OCI-M2 (cell line): Measurements from ENCODE around the gene CRK.
"Not testable (repeated sequence)": the region's sequence is repeated elsewhere in the genome, so short reads cannot be mapped to it uniquely, and the experiment has no call there.

Source experiments
- DNase-seq: peaks from one replicate; lab custom pipeline; 2025; ENCODE audit not compliant: unreplicated experiment; lab: John Stamatoyannopoulos, UW

CRK gene

GRCh38 chr17:1431631-1432104 lies 24.4 kb downstream of the CRK start:
- no peak for DNase-seq

- DNase-seq = no peak
Measured at GRCh38 chr17:1423456-1424135, 32.4 kb downstream of the CRK start.

DNA sequence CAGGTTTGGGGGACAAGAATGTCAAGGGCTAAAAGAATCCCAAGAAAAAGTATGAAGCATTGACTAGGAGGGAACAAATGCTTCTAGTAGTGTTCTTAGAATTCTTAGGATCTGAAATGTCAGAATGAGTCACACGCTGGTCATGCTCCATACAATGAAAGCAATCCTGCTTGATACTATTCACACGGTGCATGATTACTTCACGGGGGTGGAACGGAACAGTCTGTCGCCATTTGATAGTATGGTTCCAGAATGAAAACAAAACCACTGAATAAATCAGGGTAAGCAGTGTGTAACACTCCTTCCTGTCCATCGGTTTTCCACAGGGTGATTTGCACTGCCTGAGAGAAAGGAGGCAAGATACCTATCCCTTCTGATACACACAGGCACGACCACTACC lies 33.1 kb downstream of the CRK start:
- DNase-seq = no peak

- no peak for DNase-seq
Measured at GRCh38 chr17:1421470-1421869, 34.6 kb downstream of the CRK start.

DNA sequence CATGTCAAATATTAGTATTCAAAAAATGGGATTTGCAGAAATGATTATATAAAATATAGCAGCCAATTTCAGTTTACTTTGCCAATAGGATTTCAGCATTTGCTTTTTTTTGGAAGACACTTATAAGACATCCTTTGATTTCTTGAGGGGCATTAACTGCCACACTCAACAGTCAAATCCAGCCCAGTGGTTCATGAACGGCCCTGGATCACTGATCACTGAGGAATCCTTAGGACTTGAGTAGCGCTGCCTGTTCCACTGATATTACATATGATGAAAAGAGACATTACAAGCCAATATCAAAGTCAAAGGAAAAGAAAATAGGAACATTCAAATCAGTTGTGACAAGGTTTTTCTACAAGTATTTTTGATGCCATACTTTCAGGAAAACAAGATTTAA lies 35.1 kb downstream of the CRK start:
- no peak for DNase-seq

DNA sequence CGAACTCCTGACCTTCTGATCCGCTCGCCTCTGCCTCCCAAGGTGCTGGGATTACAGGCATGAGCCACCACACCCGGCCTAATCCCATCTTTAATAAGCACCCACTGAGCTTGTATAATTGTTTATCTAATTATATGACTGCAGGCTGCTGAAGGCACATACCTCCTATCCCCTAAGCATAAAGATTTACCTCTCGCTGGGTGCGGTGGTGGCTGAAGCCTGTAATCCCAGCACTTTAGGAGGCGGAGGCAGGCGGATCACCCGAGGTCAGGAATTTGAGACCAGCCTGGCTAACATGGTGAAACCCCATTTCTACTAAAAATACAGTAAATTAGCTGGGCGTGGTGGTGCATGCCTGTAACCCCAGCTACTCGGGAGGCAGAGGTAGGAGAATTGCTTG lies 35.9 kb downstream of the CRK start:
- DNase-seq = no peak

DNA sequence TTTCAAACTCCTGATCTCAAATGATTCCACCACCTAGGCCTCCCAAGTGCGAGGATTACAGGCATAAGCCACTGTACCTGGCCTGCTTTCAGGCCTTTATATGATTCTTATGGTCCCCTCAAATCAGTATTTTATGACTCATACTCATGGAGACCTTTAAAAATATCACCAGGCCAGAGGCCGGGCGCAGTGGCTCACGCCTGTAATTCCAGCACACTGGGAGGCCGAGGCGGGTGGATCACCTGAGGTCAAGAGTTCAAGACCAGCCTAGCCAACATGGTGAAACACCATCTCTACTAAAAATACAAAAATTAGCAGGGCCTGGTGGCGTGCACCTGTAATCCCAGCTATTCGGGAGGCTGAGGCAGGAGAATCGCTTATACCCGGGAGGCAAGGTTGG lies 37.6 kb downstream of the CRK start:
- DNase-seq = not testable (repeated sequence)

DNA sequence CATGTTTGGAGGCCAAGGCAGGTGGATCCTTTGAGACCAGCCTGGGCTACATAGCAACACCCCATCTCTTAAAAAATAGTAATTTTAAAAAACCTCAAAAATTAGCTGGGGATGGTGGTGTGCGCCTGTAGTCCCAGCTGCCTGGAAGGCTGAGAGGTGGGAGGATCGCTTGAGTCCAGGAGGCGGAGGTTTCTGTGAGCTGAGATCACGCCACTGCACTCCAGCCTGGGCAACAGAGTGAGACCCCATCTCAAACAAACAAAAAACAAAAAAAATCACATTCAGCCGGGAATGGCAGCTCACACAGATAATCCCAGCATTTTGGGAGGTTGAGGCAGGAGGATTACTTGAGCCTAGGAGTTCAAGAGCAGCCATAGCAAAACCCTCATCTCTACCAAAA lies 39.6 kb downstream of the CRK start:
- DNase-seq = no peak

DNA sequence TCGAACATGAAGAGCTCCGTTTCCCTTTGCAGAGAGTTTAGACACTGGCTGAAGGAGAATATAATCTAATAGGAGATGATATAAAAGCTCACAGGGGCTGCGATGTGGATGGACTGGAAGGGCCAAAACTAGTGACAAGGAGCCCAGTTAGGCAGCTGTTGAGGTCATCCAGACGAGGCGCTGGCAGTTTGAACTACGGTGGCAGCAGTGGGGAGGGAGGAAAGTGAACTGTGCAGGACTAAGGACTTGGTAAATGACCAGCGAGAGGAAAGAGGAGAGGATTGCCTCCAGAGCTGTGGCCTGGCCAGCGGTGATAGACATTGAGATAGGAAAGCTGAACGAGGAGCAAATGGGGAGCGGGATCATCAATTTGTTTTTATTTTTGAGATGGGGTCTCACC lies 41.4 kb downstream of the CRK start:
- DNase-seq = no peak

DNA sequence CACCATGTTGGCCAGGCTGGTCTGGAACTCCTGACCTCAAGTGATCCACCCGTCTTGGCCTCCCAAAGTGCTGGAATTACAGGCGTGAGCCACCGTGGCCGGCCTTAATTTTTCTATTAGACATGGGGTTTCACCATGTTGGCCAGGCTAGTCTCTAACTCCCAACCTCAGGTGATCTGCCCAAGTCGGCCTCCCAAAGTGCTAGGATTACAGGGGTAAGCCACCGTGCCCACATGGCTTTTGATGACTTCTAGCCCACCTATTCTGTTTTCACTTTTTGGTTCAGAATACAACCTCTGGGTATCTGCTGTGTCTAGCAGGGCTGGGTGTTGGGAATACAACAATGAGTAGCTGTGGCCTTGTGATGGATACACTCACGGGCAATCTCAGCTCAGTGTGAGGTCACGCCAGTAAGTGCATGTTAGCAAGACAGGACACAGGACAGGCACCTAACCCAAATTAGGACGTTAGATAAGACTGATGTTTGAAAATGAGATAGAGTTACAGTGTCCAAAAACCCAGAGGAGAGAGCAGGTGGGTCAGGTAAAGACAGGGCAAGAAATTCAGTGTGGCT lies 41.9 kb downstream of the CRK start:
- DNase-seq = no peak

DNA sequence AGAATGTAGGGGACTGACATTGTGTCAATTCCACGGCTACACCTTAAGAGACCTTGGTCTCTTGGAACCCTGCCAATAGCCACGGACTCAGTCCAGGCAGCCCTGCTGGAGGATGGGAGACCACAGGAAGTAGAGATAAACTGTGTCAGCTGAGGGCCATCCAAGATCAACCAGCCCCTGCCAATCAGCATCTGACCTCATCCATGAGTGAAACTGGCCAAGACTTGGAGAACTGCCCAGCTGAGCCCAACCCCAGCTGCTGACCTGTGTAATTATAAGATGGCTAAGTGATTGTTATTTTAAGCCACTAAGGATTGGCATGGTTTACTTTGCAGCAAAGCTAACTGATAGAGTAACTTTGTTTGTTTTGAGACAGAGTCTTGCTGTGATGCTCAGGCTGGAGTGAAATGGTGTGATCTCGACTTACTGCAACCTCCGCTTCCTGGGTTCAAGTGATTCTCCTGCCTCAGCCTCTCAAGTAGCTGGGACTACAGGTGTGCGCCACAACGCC lies 42.7 kb downstream of the CRK start:
- DNase-seq = no peak

DNA sequence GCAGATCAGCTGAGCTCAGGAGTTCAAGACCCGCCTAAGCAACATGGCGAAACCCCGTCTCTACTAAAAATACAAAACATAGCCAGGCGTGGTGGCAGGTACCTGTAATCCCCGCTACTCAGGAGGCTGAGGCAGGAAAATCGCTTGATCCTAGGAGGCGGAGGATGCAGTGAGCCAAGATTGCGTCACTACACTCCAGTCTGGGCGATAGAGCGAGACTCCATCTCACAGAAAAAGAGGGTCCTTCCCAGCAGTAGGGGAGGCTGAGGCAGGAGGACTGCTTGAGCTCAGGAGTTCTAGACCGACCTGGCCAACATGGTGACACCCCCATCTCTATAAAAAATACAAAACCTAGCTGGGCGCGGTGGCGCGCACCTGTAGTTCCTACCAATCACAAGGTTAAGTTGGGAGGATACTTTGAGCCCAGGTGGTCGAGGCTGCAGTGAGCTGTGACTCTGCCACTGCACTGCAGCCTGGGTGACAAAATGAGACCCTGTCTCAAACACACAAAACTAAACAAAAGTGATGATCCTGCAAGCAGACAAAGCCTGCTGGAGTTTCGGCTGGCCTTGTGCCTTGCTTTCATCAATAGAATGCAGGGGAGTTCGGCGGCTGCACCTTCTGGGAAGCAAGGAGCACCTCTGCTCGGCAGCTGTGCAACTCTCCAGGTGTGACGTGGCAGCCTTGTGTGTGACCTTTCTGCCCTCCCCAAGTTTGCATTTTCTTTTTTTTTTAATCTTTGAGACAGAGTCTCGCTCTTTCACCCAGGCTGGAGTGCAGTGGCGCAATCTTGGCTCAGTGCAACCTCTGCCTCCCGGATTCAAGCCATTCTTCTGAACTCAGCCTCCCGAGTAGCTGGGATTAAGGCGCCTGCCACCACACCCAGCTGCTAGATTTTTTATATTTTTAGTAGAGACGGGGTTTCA lies 43.6 kb downstream of the CRK start:
- no peak for DNase-seq

DNA sequence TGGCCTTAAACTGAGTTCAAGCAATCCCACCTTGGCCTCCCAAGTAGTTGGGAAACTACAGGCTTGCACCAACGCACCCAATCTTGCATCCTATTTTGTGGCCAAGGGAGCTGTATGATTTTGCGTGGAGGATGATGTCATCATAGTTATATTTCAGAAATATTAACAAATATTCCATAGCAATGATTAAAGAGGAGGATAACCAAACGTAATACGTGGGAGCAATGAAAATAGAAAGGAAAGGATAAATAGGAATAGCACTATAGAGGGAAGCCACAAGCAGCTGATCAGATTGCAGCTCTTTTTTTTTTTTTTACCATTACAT lies 53.8 kb downstream of the CRK start:
- no peak for DNase-seq

DNA sequence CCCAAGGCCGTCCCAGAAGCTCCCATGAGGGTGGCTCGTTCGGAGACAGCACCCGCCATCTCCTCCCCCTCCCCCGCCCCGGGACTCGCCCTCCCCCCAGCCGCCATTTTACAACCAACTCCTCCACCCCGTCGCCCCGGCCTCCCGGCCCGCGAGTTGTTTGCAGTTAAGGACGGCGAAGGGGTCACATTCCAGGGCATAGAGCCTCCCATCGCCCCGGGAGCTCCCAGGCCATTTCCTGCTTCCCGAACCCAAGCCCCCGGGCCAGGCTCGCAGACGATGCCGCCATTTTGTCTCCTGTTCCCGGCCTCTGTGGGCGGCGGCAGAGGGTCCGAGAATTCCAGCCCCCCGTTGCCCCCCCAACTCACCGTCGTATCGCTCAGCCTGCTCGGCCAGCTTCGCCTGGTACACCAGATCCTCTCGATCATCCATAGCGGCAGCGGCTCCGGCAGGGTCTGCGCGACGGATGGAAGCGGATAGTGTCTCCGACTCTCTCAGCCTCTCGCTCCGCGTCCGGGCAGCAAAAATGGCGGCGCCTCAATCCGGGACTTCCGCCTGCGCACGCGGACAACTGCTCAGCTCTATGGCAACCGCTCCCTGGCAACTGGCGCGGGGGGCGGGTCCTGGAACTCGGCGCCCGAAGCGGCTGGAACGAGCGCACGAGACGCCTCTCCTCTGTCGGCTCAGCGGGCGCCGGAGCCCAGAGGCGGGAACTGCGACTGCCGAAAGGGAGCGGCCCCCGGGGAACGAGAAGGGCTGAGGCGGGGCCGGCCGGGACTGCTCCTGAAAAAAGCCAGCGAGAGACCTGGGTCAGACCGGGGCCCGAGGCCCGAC lies 56.1 kb downstream of the CRK start, which contains the start of gene YWHAE:
Gene YWHAE, minus strand, starts transcription at position 544 of the 834 bp plus-strand sequence. Its CDS starts 112 bp downstream, at position 432.
- peak; percentile 57 for DNase-seq

- DNase-seq = no peak
Measured at GRCh38 chr17:1398931-1399678, 56.9 kb downstream of the CRK start.

DNA sequence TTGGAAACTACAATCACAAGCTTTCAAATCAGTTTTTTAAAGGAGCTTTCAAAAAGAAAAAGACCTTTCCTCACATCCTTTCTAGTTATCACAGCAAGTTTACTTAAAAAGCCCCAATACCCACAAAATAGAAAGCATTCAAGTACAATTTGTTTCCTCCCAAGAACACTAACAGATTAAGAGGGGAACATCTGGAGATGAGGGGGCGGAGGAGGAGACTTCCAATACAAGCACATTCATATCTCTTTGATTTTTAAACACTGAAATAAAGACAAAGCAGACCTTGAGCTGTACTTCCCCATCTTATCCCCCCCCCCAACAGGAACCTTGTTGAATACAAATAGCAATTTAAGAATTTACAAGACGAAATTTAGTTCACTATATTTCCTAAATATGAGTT lies 58.0 kb downstream of the CRK start:
- DNase-seq = no peak

DNA sequence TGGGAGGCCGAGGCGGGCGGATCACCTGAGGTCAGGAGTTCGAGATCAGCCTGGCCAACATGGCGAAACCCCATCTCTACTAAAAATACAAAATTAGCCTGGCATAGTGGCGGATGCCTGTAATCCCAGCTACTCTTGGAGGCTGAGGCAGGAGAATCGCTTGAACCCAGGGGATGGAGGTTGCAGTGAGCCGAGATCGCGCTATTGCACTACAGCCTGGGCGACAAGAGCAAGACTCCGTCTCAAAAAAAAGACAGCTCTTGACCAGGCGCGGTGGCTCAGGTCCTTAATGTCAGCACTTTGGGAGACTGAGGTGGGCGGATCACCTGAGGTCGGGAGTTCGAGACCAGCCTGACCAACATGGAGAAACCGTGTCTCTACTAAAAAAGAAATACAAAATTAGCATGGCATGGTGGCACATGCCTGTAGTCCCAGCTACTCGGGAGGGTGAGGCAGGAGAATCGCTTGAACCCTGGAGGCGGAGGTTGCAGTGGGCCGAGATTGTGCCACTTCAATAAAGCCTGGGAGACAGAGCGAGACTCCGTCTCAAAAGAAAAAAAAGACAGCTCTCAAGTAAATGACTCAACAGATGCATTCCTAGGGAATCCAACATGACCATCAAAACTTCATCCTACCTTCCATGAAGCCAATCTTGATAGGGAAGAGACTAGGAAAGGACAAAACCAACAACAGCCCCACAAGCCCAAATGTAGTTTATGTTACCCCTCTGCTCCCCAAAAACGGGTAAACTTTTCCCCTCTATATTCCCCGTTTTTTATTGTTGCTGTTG lies 60.0 kb downstream of the CRK start:
- DNase-seq = not testable (repeated sequence)

GRCh38 chr17:1391577-1391976 lies 64.5 kb downstream of the CRK start:
- DNase-seq = no peak
